Fibroblast of pulmonary artery (primary cell): Measurements from ENCODE around the gene SEMA5B.
A peak's percentile ranks its signal among the peaks of the same experiment; 100 is the strongest.

Experiments
- DNase-seq: peaks from one replicate; pipeline ENCODE4 v3.0.0-alpha.2; 2010; ENCODE audit warnings: low read depth
- H3K4me3 ChIP-seq: replicated peaks from 2 replicates; pipeline ENCODE4 v1.5.1; 2011; ENCODE audit warnings: low read depth, mild to moderate bottlenecking, control low read depth, low read length, moderate library complexity
- TF ChIP-seq, protein P1 (sequence below): IDR thresholded peaks from 2 replicates; pipeline ENCODE4 v1.5.1; 2011; ENCODE audit warnings: mild to moderate bottlenecking, control low read depth, low read length, inconsistent platforms; ENCODE audit errors: missing control alignments

SEMA5B gene

DNA sequence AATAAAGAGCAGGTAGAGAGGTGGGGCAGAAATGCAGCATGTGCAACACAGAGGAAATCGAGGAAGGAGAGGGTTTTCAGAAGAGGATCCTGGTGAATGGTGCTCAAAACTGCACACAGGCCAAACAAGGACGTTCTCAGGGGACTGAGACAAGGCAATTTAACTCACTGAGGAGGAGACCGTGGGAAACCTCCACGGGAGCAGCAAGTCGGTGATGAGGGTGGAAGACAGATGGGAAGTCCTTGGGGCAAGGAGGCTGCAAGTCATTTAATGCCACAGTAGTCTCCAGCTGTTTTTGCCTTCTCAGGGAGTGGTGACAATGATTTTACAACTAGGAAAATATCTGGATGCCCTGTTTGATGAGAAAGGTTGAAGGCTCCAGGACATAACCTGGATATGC lies 27.8 kb upstream of the SEMA5B start:
- H3K4me3 ChIP-seq, result no peak overlapping the region
- no peak for DNase-seq

GRCh38 chr3:123054931-123055330 lies 27.4 kb upstream of the SEMA5B start:
- H3K4me3 ChIP-seq, result no peak overlapping the region
- DNase-seq, result no peak
- TF ChIP-seq, protein P1, sequence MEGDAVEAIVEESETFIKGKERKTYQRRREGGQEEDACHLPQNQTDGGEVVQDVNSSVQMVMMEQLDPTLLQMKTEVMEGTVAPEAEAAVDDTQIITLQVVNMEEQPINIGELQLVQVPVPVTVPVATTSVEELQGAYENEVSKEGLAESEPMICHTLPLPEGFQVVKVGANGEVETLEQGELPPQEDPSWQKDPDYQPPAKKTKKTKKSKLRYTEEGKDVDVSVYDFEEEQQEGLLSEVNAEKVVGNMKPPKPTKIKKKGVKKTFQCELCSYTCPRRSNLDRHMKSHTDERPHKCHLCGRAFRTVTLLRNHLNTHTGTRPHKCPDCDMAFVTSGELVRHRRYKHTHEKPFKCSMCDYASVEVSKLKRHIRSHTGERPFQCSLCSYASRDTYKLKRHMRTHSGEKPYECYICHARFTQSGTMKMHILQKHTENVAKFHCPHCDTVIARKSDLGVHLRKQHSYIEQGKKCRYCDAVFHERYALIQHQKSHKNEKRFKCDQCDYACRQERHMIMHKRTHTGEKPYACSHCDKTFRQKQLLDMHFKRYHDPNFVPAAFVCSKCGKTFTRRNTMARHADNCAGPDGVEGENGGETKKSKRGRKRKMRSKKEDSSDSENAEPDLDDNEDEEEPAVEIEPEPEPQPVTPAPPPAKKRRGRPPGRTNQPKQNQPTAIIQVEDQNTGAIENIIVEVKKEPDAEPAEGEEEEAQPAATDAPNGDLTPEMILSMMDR, result no peak

More for the DNA sequence above, 27.8 kb upstream of the SEMA5B start:
- TF ChIP-seq, protein P1, result no peak

DNA sequence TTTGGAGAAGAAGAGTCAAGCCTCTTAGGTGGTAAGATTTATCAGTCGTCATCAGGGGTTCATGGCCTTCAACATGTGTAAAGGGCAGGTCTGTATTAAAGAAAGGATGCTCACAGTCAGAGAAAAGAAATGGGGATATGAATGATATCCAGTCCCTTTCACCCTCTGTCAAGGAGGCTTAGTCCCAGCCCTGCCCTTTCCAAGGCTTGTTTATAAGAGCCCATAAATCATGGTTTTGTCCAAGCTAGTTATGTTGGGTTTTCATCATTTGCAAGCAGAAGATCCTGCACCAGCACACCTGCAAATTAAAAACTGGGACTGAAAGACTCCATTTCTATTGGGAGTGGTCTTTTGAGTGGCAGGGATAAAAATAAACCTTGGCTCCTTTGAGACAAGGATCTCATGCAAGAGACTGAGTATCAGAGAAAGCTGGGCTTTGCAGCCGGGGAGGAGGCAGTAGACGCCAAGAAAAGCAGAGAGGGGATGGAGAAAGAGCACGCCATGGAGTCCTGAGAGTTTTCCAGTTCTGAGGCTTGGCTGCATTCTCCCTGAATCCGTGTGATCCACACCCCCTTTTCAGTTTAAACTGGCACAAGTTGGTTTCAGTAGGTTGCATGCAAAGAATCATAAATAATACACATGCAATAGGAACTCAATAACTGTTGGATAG lies 26.7 kb upstream of the SEMA5B start:
- TF ChIP-seq, protein P1, result no peak
- H3K4me3 ChIP-seq, result no peak overlapping the region
- DNase-seq, result no peak

DNA sequence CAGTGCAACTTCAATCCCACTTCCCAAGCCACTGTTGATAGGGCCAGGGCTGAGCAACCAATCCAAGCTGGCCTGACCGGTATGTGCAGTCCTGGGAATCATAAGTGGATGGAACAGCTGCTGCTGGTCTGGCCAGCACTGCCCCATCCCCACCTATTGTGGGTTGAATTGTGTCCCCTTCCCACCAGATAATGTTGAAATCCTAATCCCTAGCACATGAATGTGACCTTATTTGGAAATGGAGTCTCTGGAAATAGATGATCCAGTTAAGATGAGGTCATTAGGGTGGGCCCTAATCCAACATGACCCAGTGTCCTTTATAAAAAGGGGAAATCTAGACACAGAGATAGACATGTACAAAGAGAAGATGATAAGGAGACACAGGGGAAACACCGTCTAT lies 25.5 kb upstream of the SEMA5B start:
- no peak overlapping the region for H3K4me3 ChIP-seq
- DNase-seq, result peak; percentile 36
- TF ChIP-seq, protein P1, result no peak

DNA sequence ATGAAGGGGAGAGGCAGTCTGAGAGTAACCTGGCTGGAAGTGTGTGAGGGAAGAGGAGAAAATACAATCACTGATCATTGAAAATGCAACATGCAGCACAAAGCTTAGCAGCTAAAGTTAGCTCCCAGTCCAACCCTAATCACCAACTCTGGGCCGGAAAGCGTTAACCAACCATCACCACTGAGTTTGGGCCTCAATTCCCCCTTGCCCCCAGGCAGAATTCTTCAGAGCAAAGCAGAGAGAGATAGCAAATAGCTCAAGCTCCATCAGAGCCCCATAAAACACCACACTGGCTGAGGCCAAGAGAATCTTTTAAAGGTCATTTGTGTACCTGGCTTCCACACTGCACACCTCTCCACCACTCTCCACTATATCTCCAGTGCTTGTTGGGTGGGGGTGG lies 23.1 kb upstream of the SEMA5B start:
- TF ChIP-seq, protein P1, result no peak
- no peak overlapping the region for H3K4me3 ChIP-seq
- no peak for DNase-seq

DNA sequence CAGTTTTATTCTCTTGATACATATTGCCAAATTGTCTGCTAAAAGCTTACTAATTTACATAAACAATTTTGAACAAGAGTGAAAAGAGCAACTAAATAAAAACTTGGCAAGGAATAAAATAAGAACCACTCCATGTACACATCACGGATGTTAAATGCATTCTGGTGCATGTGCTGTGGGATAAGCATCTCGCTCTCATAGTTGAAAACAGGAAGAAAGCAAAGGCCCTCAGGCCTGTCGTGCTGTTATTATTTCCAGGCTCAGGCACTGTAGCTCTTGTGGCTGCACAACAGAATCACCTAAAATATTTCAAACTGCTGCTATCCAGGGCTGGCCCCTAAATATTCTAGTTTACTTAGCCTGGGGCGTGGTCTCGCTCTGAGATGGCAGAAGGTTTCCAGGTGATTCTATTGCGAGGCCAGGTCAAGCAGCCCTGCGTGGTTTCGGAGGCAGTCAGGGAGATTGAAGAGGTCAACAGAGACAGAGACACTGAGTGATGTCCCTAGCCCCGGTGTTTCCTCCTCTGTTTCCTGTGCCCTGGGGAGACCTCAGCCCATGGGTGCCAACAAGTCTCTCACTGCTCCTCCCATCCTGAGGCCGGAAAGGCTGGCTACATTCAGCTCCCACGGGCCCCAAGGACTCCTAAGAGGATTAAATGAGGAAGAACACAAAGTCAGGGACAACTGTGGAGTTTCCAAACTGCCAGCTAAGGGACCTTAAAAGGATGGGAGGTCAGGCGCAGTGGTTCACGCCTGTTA lies 21.1 kb upstream of the SEMA5B start:
- no peak for DNase-seq
- H3K4me3 ChIP-seq, result no peak overlapping the region
- TF ChIP-seq, protein P1, result no peak

DNA sequence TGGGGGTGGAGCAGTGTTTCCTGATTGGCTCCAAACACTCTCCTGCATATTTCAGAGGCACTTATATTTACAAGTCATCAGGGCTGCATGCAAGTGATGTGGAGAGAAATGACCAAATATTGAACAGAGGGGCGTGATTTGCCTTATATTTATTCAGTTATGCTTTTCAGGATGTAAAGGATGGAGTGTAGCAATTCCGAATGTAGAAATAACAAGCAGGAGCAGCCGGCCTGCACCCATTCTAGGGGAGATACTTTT lies 19.4 kb upstream of the SEMA5B start:
- TF ChIP-seq, protein P1, result no peak
- H3K4me3 ChIP-seq, result no peak overlapping the region
- no peak for DNase-seq
